Measurements from ENCODE around the gene SLC2A14. TPM values are rescaled to one million over a fixed set of nuclear protein-coding genes. Genes with fewer than 3 reads are reported as not detected.
A peak's percentile ranks its signal among the peaks of the same experiment; 100 is the strongest.
"Not testable (repeated sequence)": the region's sequence is repeated elsewhere in the genome, so short reads cannot be mapped to it uniquely, and the experiment has no call there.

SLC2A14 gene
- polyA plus RNA-seq, 4 donors = 0.32 to 0.90 (median 0.55) TPM

DNA sequence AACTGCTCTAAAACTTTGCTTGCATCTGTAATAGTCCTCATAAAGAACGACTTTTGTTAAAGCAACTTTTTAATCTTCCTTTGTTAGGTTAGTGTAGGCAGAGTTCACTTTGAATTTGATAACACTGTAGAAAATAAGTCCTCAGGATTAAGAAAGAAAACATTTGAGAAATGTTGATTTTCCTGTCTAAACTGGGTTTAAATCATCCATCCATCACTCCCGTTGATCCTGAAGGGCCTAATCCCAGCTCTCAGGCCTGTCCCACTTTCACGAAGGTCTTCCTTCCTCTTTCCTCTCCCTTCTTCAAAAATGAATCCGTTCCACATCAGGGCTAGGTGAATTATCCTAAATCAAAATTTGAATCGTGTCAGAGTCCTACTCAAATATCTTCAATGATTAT lies 36.9 kb downstream of the SLC2A14 start:
- DNase-seq (ENCODE audit: low read depth in 4 of 4, low spot score in 3 of 4) = no peak

DNA sequence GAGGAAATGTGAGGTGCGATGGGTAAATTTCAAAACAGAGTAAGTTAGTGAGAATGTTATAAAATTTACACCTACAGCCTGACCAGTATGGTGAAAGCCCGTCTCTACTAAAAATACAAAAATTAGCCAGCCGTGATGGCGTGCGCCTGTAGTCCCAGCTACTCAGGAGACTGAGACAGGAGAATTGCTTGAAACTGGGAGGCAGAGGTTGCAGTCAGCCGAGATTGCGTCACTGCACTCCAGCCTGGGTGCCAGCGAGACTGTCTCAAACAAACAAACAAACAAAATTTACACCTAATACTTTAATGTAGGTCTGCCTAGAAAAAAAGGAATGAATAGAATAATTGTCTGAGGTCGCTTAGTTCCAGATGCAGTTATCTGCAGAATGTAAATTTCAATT lies 37.6 kb downstream of the SLC2A14 start:
- no peak for DNase-seq (ENCODE audit: low read depth in 4 of 4, low spot score in 3 of 4)

DNA sequence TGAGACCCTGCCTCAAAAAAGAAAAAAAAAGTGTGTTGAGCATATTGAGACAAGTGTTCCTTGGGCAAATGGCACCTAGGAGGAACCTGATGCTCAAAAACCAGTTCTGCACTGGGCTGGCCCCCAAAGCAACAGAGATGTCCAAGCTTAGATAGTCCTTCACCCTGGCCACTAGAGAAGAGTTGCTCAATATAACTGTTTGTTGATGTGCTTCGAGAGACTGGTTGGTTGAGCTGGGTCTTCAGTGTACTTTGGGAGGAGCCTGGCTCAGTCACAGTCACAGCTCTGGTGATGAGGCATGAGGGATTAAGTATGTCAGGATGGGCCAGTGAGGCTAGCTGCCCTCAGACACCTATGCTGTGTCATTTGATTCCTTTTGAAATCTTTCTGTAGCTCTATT lies 38.0 kb downstream of the SLC2A14 start:
- no peak for DNase-seq (ENCODE audit: low read depth in 4 of 4, low spot score in 3 of 4)

DNA sequence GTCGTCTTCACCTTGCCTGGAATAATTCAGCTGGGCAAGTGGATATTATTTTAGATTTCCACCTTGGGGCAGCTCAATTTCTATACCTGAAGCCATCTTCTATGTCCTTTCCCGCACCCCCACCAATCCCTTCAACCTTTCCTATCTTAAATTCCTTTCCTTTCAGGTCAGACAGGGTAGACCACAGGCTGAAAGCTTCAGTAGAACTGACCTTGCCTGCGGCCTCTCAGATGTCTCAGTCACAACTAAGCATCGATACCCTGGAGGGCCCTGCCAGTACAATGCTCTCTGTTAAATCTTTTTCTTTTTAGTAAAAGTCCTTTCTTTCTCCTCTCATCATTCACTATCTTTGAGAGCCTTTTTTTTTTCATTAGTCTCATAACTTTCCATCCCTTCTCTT lies 38.9 kb downstream of the SLC2A14 start:
- DNase-seq (ENCODE audit: low read depth in 4 of 4, low spot score in 3 of 4) = no peak

DNA sequence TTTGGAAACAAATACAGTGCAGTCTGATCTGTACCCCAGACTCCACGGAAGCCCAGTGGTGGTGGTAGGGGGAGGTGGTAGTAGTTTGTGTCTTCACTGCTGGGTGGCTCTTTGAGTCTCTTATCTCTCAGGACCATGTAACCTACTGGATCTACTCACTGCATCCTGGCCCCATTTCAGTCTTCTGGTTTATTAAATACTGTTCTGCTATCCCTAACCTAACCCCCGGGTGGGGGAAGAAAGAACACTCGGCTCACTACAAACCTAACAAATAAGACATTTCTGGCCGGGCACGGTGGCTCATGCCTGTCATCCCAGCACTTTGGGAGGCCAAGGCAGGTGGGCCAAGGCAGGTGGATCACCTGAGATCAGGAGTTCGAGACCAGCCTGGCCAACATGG lies 39.5 kb downstream of the SLC2A14 start:
- DNase-seq (ENCODE audit: low read depth in 4 of 4, low spot score in 3 of 4) = not testable (repeated sequence)

DNA sequence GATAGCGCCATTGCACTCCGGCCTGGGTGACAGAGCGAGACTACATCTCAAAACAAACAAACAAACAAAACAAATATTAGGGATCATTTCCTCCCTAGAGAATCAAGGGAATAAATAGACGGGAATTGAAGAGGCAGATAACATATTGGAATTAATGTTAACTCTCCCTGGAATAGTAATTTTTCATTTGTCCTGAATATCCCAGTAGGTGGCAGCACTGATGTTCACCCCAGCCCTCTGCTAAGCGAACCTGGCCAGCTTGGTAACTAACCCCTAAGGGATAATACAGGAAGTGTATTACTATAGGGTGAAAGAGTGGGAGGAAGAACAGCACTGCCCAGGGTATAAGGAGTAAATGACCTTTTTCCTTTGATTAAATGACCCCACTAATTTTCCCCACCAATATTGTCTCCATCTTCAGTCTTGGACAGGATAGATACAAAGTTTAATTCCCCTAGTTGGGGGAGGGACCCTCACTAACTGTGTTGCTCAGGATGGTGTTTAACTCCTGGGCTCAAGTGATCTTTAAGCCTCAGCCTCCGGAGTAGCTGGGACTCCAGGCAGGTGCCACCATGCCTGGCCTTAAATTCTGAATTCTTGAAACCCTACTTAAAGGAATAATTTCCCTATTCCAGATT lies 40.5 kb downstream of the SLC2A14 start:
- DNase-seq (ENCODE audit: low read depth in 4 of 4, low spot score in 3 of 4) = peak in 1 of 4 donors; percentile 20

DNA sequence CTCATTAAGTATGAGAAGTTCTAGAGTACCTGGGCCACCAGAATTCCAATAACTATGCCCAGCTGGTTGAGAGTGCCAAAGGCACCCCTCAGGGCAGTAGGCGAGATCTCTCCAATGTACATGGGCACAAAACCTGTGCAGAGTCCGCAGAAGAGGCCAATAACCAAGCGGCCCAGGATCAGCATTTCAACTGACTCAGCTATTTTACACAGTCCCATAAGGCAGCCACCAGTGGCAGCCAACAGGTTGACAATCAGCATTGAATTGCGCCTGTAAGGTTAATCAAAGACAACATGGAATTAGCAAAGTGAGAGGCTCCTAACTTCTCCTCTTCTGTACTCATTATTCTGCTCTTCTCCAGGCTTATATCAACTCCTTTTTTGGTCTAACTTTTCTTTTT lies 43.0 kb downstream of the SLC2A14 start:
- DNase-seq (ENCODE audit: low read depth in 4 of 4, low spot score in 3 of 4) = not testable (repeated sequence)

DNA sequence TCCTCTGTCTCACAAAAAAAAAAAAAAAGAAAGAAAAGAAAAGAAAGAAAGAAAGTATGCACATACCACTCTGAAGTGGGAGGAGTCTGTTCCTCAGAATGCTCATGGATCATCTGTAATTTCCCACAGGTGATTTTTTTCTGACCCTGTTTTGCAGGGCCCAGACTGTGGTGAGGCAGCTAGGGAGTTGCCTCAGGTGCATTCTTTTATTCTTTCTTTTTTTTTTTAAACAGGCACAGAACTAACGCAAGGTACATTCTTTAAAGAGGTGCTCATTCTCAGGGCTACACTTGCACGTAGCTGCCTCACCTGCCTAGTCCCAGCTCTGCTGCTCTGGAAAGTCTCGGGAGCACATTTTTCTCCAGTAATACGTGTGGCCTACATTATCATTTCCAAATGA lies 47.0 kb downstream of the SLC2A14 start:
- not testable (repeated sequence) for DNase-seq (ENCODE audit: low read depth in 4 of 4, low spot score in 3 of 4)

DNA sequence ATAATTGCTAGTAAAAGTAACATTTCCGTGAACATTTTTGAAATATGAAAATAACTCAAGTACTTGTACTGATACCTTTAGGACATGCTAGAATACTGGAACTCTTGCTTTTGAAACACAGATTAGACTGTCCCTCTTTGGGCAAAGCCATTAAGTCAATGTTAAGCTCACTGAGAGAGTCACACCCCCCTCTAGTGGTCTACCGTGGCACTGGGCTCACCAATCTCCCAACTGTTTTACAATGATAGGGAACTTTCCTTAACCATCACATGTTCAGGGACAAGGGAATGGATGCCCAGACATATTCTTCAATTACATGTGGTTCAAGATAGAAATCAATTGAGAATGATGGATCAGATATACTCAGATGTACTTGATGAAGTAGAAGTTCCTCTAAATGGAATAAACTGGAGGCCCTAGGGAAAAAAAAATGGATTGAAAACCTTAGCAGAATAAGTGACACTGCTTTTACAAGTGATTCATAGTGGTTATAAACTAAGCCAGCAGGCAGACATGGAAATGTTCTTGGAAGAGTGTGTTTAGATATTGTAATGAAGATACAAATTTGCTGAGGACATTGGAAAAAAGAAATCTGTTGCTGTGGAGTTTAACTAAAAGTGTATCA lies 65.7 kb downstream of the SLC2A14 start:
- peak; percentile 41 to 63 (median 57) for DNase-seq (ENCODE audit: low read depth in 4 of 4, low spot score in 3 of 4)

DNA sequence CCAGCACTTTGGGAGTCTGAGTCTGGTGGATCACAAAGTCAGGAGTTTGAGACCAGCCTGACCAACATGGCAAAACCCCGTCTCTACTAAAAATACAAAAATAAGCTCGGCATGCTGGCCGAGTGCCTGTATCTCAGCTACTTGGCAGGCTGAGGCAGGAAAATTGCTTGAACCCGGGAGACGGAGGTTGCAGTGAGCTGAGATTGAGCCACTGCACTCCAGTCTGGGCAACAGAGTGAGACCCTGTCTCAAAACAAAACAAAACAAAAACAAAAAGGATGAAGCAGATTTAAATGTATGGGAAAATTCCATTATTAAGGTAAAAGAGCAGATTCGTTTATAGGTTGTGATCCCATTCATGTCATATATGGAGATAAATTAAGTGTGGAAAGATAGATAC lies 66.4 kb downstream of the SLC2A14 start:
- not testable (repeated sequence) for DNase-seq (ENCODE audit: low read depth in 4 of 4, low spot score in 3 of 4)

DNA sequence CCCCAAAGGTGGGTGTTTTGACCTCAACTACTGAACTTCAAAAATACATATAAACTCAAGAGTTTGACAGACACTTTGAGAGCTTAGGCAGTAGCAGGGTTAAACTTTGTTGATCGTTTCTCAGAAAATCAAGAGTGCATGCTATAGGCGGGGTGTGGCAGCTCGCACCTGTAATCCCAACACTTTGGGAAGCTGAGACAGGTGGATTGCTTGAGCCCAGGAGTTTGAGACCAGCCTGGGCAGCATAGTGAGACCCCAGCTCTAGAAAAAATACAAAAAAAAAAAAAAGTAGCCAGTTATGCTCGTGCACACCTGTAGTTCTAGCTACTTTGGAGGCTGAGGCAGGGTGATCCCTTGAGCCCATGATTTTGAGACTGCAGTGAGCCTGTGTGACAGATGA lies 71.3 kb downstream of the SLC2A14 start:
- DNase-seq (ENCODE audit: low read depth in 4 of 4, low spot score in 3 of 4) = no peak

DNA sequence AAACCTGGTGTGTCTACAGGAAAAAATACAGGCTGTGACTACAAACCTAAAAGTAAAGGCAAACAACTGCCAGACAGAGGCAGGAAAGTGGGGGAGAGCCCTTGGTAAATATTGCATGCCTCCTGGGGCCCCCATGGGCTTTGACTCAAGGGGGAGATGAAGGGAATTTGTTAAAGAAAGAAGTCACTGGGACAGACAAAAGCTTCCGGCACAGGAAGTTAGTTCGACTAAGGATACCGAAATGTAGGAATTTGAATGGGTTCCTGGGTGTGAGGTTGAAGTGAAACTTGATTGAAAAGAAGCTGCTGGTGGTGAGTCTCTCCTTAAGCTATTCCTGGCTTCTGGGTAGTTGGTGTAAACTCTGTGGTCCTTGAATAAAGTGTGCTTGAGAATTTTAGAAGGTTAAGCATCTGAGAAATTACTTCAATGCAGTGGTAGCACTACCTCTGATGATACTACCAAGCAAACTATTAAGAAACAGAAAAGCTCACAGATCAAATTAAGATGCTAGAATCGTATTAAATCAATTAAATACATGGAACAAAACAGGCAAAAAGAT lies 73.9 kb downstream of the SLC2A14 start:
- not testable (repeated sequence) for DNase-seq (ENCODE audit: low read depth in 4 of 4, low spot score in 3 of 4)

DNA sequence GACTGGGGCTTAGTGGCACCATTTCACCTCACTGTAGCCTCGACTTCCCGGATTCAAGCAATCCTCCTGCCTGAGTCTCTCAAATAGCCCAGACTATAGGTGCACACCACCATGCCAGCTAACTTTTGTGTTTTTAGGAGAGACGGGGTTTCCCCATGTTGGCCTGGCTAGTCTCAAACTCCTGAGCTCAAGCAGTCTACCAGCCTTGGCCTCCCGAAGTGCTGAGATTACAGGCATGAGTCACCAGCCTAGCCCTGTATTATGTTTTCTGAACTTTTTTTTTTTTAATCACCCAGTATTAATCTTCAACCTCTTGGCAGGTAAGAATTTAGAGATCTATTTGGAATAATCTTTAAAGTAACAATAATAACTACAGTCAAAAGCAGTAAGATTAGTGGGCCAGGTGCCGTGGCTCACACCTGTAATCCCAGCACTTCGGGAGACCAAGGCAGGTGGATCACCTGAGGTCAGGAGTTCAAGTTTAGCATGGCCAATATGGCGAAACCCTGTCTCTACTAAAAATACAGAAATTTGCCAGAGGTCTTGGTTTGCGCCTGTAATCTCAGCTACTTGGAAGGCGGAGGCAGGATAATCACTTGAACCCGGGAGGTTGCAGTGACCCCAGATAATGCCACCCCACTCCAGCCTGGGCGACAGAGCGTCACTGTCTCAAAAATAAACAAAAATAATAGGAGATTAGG lies 74.9 kb downstream of the SLC2A14 start:
- DNase-seq (ENCODE audit: low read depth in 4 of 4, low spot score in 3 of 4) = no peak

DNA sequence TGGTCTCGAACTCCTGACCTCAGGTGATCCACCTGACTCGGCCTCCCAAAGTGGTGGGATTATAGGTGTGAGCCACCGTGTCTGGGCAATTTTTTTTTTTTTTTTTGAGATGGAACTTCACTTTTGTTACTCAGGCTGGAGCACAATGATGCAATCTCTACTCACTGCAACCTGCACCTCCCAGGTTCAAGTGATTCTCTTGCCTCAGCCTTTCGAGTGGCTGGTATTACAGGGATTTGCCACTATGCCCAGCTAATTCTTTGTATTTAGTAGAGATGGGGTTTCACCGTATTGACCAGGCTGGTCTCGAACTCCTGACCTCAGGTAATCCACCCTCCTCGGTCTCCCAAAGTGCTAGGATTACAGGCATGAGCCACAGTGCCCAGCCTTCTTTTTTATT lies 75.4 kb downstream of the SLC2A14 start:
- DNase-seq (ENCODE audit: low read depth in 4 of 4, low spot score in 3 of 4) = not testable (repeated sequence)

DNA sequence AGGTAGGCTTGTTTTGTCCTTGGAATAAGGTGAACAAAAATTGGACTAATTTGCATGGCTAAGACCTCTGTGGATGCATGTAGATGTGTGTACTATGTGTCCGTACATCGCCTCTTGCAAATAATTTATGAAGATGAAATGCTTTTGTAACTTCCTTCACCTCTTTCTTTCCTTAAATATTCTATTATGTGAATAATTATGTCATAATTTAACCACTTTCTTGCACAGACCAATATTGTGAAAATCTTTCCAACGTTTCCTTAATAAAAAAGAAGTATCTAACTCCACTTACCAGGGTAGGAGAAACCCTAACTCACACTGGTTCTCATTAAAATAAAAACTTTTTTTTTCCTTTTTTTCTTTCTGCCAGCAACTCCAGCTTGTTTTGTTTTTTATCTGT lies 79.5 kb downstream of the SLC2A14 start:
- DNase-seq (ENCODE audit: low read depth in 4 of 4, low spot score in 3 of 4) = no peak

DNA sequence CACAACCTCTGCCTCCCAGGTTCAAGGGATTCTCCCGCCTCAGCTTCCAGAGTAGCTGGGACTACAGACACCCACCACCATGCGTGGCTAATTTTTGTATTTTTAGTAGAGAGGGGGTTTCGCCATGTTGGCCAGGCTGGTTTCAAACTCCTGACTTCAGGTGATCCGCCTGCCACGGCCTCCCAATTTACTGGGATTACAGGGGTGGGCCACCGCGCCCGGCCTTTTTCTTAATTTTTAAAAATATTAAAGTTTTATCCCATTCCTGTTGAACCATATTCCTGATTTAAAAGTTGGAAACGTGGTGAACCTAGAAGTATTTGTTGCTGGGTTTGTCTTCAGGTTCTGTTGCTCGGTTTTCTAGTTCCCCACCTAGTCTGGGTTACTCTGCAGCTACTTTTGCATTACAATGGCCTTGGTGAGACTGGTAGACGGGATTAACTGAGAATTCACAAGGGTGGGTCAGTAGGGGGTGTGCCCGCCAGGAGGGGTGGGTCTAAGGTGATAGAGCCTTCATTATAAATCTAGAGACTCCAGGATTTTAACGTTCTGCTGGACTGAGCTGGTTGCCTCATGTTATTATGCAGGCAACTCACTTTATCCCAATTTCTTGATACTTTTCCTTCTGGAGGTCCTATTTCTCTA lies 83.7 kb downstream of the SLC2A14 start, which contains the start of gene NANOG:
Gene NANOG, plus strand, starts transcription at position 519 of the 645 bp plus-strand sequence. CDS start 213 bp downstream, outside the sequence.
- not testable (repeated sequence) for DNase-seq (ENCODE audit: low read depth in 4 of 4, low spot score in 3 of 4)

DNA sequence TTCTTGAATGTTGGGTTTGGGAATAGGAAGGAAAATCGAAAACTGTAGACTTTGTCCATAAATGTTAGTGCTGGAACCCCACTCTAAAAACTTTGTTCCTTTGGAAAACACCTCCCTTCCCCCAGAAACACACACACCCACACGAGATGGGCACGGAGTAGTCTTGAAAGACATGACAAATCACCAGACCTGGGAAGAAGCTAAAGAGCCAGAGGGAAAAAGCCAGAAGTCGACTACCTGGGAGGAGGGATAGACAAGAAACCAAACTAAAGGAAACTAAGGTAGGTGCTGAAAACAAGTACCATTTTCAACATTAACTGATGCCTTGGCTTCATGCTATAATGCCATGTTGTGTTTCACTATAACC lies 84.4 kb downstream of the SLC2A14 start:
- no peak for DNase-seq (ENCODE audit: low read depth in 4 of 4, low spot score in 3 of 4)

DNA sequence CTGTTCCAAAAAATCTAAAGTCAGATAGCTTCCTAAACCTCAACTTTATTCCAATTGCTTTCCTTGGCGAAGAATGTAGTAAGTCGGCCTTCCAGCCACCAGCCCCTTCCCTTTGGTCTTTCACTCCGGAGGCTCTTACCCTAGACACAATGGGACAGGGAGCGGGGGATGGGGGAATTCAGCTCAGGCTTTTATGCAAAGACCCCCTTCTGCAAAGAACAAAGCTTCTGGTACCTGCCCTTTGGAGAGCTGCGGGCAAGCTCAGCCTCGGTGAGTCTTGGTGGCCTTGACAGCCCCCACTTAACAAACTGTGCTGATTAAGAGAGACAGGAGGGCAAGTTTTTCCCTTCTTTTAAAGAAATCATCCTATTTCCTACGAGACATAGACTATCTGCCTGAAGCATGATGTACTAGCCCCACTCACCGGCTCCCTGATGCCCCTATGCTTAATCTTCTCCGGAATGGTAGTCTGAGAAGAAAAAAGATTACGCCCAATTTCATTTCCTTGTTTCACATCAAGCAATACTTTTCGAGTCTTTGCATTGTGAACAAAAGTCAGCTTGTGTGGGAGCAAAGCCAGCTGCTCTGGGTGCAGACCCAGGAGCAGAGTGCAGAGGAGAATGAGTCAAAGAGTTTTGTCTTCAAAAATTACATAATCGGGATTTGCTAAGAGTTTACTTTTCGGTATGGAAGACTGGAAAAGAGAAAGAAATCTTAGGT lies 85.0 kb downstream of the SLC2A14 start:
- DNase-seq (ENCODE audit: low read depth in 4 of 4, low spot score in 3 of 4) = no peak

DNA sequence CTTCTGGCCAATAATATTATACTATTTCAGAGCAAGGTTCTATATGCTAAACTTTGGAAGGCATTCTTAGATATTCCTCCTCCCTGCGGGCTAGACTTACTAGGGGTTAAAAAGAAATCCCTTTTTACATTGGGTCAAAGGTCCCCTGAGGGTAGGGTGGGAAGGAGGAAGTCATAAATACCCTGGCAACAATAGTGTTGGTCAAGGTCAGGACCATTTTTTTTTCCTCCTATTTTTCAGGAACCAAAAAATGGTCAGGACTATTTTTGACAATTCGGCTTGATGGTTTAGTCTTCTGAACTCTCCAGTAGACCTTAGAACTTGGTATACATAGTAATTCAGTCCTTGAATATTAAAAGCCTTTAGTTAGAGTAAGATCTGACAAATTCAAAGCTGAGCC lies 88.0 kb downstream of the SLC2A14 start:
- no peak for DNase-seq (ENCODE audit: low read depth in 4 of 4, low spot score in 3 of 4)

DNA sequence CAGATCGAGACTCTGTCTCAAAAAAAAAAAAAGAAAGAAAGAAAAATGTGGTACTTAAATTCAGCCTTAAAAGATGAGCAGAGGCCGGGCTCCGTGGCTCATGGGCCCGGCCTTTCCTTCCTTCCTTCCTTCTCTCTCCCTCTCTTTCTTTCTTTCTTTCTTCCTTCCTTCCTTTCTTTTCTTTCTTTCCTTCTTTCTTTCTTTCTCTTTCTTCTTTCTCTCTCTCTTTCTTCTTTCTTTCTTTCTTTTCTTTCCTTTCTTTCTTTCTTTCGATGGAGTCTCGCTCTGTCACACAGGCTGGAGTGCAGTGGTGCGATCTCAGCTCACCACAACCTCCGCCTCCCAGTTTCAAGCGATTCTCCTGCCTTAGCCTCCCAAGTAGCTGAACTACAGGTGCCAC lies 89.3 kb downstream of the SLC2A14 start:
- DNase-seq (ENCODE audit: low read depth in 4 of 4, low spot score in 3 of 4) = not testable (repeated sequence)
